ENCODE results near the gene CSGALNACT2.

The CSGALNACT2 gene

DNA sequence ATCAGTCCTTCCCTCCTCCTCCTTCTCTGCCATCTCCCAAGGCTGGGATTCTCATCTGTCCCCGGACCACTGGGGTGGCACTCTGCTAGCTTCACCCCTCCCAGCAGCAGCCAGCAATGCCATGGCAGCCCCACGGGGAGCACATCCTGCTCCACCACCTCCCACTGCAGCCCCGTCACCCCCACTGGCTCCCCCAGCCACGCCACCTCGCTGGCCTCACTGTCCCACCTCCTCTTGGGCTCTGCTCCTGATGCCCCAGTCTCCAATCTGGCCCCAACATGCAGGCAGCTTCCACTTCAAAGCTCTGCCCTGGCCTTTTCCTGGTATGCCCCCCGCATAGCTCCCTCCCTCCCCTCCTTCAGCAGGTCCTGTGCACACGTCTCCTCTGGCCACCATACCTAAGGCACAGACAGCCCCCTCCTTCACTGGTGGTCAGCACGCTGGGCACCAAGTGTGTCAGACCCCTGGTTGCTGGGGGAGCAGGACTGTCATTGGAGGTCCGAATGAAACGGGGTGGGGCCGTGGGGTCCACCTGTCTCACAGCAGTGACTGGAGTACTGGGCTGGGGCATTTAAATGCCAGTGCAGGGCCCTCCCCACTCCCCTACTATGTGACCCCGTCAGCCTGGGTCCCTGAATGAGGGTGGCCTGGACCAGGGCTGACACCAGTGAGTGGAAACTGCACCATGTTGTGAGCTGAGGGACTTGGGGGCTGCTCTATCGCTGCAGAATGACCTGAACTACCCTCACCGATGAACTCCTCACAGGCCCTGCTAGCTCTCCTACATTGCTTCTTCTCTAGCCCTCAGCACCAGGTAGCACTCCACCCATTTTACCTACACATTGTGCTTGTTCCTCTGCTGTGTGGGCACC, 89.9 kb downstream of the CSGALNACT2 start:
- Histone ChIP-seq H3K79me2 (ENCODE audit: insufficient read depth, low read depth) (no peaks in the 10 kb centered on the region), H3K36me3 (ENCODE audit: insufficient read depth) (no peaks in the 10 kb centered on the region), H3K9ac (no peak overlapping the region), H3K27me3 (ENCODE audit: insufficient read depth, low read depth) (no peaks in the 10 kb centered on the region), H2AFZ (ENCODE audit: low read depth) (no peak overlapping the region), H3K4me2 (no peak overlapping the region), H4K20me1 (ENCODE audit: insufficient read depth) (no peaks in the 10 kb centered on the region), H3K27ac (no peak overlapping the region), H3K4me3 (IDR thresholded peaks at IDR 0.05; ENCODE audit: insufficient read depth, low read depth, low read length) (no peak overlapping the region), H3K4me1 (ENCODE audit: low read depth, poor library complexity, severe bottlenecking) (no peaks in the 10 kb centered on the region)
- TF ChIP-seq CTCF (conservative IDR thresholded peaks at IDR 0.05; ENCODE audit: low read depth, low read length), result no peak

DNA sequence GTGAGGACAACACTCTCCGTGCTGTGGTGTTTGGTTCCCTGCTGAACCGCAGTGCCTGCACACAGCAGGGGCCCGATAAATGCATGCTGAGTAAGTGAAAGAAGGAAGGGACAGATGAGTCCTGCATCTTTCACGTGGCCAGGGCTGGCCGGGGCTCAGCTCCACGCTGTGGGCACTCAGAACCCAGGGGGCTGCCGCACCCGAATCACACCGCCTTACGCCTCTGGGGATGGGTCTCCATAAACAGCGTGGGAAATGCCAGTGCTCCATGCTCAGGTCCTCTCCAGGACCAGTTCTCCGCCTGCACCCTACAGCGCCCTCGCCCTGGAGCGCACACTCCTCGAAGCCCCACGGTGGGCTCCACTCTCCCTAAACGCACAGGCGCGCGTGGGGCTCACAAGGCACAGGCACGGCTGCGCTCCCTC, 90.5 kb downstream of the CSGALNACT2 start:
- no peak overlapping the region for H2AFZ ChIP-seq (ENCODE audit: low read depth)
- H3K79me2 ChIP-seq (ENCODE audit: insufficient read depth, low read depth), result no peaks in the 10 kb centered on the region
- TF ChIP-seq CTCF (conservative IDR thresholded peaks at IDR 0.05; ENCODE audit: low read depth, low read length), result no peak
- no peaks in the 10 kb centered on the region for H4K20me1 ChIP-seq (ENCODE audit: insufficient read depth)
- H3K4me3 ChIP-seq (IDR thresholded peaks at IDR 0.05; ENCODE audit: insufficient read depth, low read depth, low read length), result no peak overlapping the region
- H3K4me1 ChIP-seq (ENCODE audit: low read depth, poor library complexity, severe bottlenecking), result no peaks in the 10 kb centered on the region
- H3K36me3 ChIP-seq (ENCODE audit: insufficient read depth), result no peaks in the 10 kb centered on the region
- H3K27ac ChIP-seq, result no peak overlapping the region
- H3K9ac ChIP-seq, result no peak overlapping the region
- no peak overlapping the region for H3K4me2 ChIP-seq
- H3K27me3 ChIP-seq (ENCODE audit: insufficient read depth, low read depth), result no peaks in the 10 kb centered on the region

DNA sequence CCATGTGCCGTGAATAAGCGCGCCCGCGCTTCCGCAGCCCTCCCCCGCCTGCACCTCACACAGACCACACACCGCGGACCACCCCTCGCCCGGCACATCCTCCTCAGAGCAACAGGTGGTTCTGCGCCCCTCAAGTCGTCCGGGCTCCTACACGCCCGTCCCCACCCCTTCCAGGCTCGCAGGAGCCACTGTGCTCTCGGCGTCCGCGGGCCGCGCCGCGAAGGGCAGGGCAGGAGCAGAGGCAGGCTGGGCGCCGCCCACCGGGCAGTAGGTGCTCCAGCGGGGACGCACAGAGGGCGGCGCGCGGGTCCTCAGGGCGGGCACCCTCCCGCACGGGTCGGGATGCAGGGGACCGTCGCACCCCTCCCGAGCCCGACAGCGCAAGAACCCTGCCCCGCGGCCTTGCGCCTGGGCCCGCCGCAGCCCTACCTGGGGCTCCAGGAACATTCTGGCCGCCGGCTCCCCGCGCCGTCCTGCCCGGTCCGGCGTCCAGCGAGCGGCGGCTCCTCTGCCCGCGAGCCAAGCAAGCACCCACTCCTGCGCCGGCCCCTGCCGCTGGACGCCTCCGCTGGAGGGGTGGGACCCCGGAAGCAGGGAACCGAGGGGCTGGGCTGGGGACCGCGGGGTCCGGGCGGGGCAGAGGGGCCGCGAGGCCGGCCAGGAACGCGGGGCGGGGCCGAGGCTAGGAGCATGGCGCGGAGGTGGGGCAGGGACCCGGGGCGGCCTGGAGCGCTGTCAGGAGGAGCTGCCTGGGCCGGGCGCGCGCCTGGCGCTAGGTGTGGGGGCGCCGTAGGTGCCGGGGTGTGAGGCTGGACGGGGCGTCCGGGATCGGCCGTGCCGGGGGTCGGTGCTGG, 91.2 kb downstream of the CSGALNACT2 start:
- Histone ChIP-seq H4K20me1 (ENCODE audit: insufficient read depth) (no peaks in the 10 kb centered on the region), H3K9ac (no peak overlapping the region), H3K27me3 (ENCODE audit: insufficient read depth, low read depth) (no peaks in the 10 kb centered on the region), H3K4me3 (IDR thresholded peaks at IDR 0.05; ENCODE audit: insufficient read depth, low read depth, low read length) (no peak overlapping the region), H2AFZ (ENCODE audit: low read depth) (no peak overlapping the region), H3K4me2 (no peak overlapping the region), H3K79me2 (ENCODE audit: insufficient read depth, low read depth) (no peaks in the 10 kb centered on the region), H3K36me3 (ENCODE audit: insufficient read depth) (no peaks in the 10 kb centered on the region), H3K4me1 (ENCODE audit: low read depth, poor library complexity, severe bottlenecking) (no peaks in the 10 kb centered on the region), H3K27ac (no peak overlapping the region)
- no peak for TF ChIP-seq CTCF (conservative IDR thresholded peaks at IDR 0.05; ENCODE audit: low read depth, low read length)

DNA sequence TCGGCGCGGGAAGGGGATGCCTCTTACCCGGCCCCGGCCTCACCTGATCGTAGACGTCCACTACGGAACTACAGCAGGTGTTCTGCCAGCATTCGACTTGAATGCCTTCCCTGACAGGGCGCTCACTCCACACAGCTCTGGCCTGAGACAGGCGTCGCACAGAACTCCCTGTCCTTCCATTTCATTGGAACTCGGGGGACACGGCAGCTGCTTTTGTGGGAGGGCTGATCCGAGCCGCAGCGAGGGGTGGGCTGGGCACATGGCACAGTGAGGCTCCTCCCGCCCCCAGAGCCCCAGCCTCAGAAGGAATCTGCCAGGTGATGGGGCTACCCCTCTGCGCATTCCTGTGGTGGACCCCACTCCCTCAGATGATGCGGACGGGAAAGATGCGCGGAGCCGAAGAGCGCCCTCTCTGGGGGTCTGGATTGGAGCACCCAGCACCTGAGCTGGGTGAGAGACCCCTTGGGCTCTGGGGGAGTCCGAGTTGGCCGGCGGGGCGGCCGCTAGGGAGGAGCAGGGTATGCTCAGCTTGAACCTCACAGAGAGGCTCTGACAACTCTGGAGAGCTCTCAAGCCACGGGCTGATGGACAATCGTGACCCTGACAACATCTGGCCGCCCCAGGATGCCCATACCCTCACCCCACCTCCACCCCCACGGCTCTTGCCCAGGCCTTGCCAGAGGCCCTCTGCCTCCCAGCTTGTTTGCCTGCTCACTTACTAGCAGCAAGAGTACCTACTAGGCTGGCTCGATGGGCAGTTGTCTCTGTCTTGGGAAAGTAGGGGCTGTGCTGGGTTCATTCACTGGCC, 92.1 kb downstream of the CSGALNACT2 start:
- Histone ChIP-seq H3K4me3 (IDR thresholded peaks at IDR 0.05; ENCODE audit: insufficient read depth, low read depth, low read length) (no peak overlapping the region), H3K36me3 (ENCODE audit: insufficient read depth) (no peaks in the 10 kb centered on the region), H4K20me1 (ENCODE audit: insufficient read depth) (no peaks in the 10 kb centered on the region), H3K9ac (no peak overlapping the region), H3K4me1 (ENCODE audit: low read depth, poor library complexity, severe bottlenecking) (no peaks in the 10 kb centered on the region), H3K27me3 (ENCODE audit: insufficient read depth, low read depth) (no peaks in the 10 kb centered on the region), H3K27ac (no peak overlapping the region), H3K4me2 (no peak overlapping the region), H3K79me2 (ENCODE audit: insufficient read depth, low read depth) (no peaks in the 10 kb centered on the region), H2AFZ (ENCODE audit: low read depth) (no peak overlapping the region)
- TF ChIP-seq CTCF (conservative IDR thresholded peaks at IDR 0.05; ENCODE audit: low read depth, low read length), result no peak
